Upper lobe of right lung (tissue), 1 donor: ENCODE data around the gene CYBA. TPM values are rescaled to one million over a fixed set of nuclear protein-coding genes. Genes with fewer than 3 reads are reported as not detected.

Experiments used
- ATAC-seq: fragments of 200-7000 bp; cut with Tn5 transposase; one replicate; pipeline ENCODE4 v1.9.1; 2020; ENCODE audit warnings: mild to moderate bottlenecking, moderate library complexity
- DNase-seq: peaks from one replicate; pipeline ENCODE4 v3.0.0-alpha.2; 2020
- H3K27ac ChIP-seq: fragments of 200-600 bp; one replicate; pipeline ENCODE4 v1.8.0; 2022
- H3K27me3 ChIP-seq: fragments of 200-600 bp; one replicate; pipeline ENCODE4 v1.8.0; 2022; ENCODE audit warnings: mild to moderate bottlenecking
- H3K36me3 ChIP-seq: fragments of 200-600 bp; one replicate; pipeline ENCODE4 v1.8.0; 2022
- H3K4me1 ChIP-seq: fragments of 200-600 bp; one replicate; pipeline ENCODE4 v1.8.0; 2022
- H3K4me3 ChIP-seq: fragments of 200-600 bp; one replicate; pipeline ENCODE4 v1.8.0; 2022; ENCODE audit warnings: mild to moderate bottlenecking
- H3K9me3 ChIP-seq: fragments of 200-600 bp; one replicate; pipeline ENCODE4 v1.8.0; 2022
- intact Hi-C: fragments of 100-400 bp; cut with DNase I; formaldehyde crosslinking; loops from one replicate; pipeline ENCODE4 v1.11.0; 2022
- total RNA-seq: library from RNA; stranded (reverse); fragmentation: NEBNext Ultra II Directional; extraction: Animal tissue kit (Norgen Biotek cat#: 25700); gene quantifications from one replicate; pipeline ENCODE4 v1.2.1, GENCODE V29; 2021
- TF ChIP-seq, protein P1 (sequence below): fragments of 200-600 bp; IDR thresholded peaks from one replicate; pipeline ENCODE4 v1.8.0; 2022; ENCODE audit warnings: antibody characterized with exemption
- donor health status: DM: no; HTN: yes; CAD: no; lungs with severe emphysema.

CYBA gene
- total RNA-seq, 1 donor from 2014 or later, result 257 TPM

- peaks cover 10% of the 10 kb centered on the region for H3K4me1 ChIP-seq
- no peak overlapping the region for H3K27ac ChIP-seq
- no peaks in the 10 kb centered on the region for H3K9me3 ChIP-seq
- DNase-seq, result no peak
- intact Hi-C loops, result no loop called here
- no peak for ATAC-seq
- no peaks in the 10 kb centered on the region for H3K36me3 ChIP-seq
- H3K4me3 ChIP-seq, result no peak overlapping the region
- H3K27me3 ChIP-seq, result no peaks in the 10 kb centered on the region
- TF ChIP-seq, protein P1, sequence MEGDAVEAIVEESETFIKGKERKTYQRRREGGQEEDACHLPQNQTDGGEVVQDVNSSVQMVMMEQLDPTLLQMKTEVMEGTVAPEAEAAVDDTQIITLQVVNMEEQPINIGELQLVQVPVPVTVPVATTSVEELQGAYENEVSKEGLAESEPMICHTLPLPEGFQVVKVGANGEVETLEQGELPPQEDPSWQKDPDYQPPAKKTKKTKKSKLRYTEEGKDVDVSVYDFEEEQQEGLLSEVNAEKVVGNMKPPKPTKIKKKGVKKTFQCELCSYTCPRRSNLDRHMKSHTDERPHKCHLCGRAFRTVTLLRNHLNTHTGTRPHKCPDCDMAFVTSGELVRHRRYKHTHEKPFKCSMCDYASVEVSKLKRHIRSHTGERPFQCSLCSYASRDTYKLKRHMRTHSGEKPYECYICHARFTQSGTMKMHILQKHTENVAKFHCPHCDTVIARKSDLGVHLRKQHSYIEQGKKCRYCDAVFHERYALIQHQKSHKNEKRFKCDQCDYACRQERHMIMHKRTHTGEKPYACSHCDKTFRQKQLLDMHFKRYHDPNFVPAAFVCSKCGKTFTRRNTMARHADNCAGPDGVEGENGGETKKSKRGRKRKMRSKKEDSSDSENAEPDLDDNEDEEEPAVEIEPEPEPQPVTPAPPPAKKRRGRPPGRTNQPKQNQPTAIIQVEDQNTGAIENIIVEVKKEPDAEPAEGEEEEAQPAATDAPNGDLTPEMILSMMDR, result no peak
These were observed 5.4 kb downstream of the CYBA start for GRCh38 chr16:88645455-88645854.

DNA sequence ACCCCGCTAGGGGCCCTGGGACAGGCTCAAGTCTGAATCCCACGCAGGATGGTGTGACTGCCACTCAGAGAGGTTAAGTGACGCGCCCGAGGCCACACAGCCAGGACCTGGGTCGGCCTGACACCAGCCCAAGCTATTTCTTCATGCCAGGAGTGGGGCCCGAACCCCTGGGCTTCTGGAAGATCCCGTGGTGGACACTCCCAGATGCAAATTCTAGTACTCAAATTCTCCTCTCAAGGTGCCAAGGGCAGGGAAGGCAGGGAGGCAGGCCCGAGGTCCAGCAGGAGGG lies 7.3 kb downstream of the CYBA start:
- no peak overlapping the region for H3K4me3 ChIP-seq
- ATAC-seq, result no peak

GRCh38 chr16:88642881-88643643 lies 7.8 kb downstream of the CYBA start:
- TF ChIP-seq, protein P1, result no peak
- Histone ChIP-seq H3K4me1 (no peaks in the 10 kb centered on the region), H3K27ac (no peak overlapping the region), H3K27me3 (peaks cover 20% of the 10 kb centered on the region), H3K4me3 (no peak overlapping the region), H3K9me3 (no peaks in the 10 kb centered on the region), H3K36me3 (no peaks in the 10 kb centered on the region)
- intact Hi-C loops, result no loop called here
- no peak for ATAC-seq
- DNase-seq, result no peak

More for the DNA sequence above, 7.3 kb downstream of the CYBA start:
- no peaks in the 10 kb centered on the region for H3K4me1 ChIP-seq
- intact Hi-C loops, result no loop called here
- no peak for DNase-seq
- H3K36me3 ChIP-seq, result no peaks in the 10 kb centered on the region
- peaks cover 15% of the 10 kb centered on the region for H3K27me3 ChIP-seq
- H3K27ac ChIP-seq, result no peak overlapping the region
- H3K9me3 ChIP-seq, result no peaks in the 10 kb centered on the region
- TF ChIP-seq, protein P1, result no peak

GRCh38 chr16:88640498-88641247 lies 10.2 kb downstream of the CYBA start:
- intact Hi-C loops, result no loop called here
- Histone ChIP-seq H3K4me1 (no peaks in the 10 kb centered on the region), H3K27ac (no peak overlapping the region), H3K9me3 (no peaks in the 10 kb centered on the region), H3K36me3 (no peaks in the 10 kb centered on the region), H3K4me3 (no peak overlapping the region), H3K27me3 (peaks cover 25% of the 10 kb centered on the region)
- ATAC-seq, result no peak
- DNase-seq, result no peak
- TF ChIP-seq, protein P1, result no peak

DNA sequence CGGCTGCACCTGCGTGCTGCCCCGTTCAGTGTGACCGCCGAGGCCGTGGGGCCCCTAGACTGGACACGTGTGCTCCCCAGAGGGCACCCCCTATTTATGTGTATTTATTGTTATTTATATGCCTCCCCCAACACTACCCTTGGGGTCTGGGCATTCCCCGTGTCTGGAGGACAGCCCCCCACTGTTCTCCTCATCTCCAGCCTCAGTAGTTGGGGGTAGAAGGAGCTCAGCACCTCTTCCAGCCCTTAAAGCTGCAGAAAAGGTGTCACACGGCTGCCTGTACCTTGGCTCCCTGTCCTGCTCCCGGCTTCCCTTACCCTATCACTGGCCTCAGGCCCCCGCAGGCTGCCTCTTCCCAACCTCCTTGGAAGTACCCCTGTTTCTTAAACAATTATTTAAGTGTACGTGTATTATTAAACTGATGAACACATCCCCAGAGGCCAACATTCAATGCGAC lies 10.8 kb downstream of the CYBA start:
- H3K9me3 ChIP-seq, result no peaks in the 10 kb centered on the region
- DNase-seq (no peak), ATAC-seq (no peak)
- H3K4me1 ChIP-seq, result peaks cover 4% of the 10 kb centered on the region
- no peak overlapping the region for H3K4me3 ChIP-seq
- H3K27me3 ChIP-seq, result peaks cover 25% of the 10 kb centered on the region
- intact Hi-C loops, result no loop called here
- no peak overlapping the region for H3K27ac ChIP-seq
- TF ChIP-seq, protein P1, result no peak
- no peaks in the 10 kb centered on the region for H3K36me3 ChIP-seq
